HepG2 (cell line): ENCODE results near the gene KRTAP5-2. TPM values are rescaled to one million over a fixed set of nuclear protein-coding genes. Genes with fewer than 3 reads are reported as not detected.

ENCODE experiments used
- ATAC-seq: fragments of 200-7000 bp; cut with Tn5 transposase; 3 replicates; pipeline ENCODE4 v1.9.1; 2020; ENCODE audit warnings: mild to moderate bottlenecking, moderate library complexity
- BruUV-seq: library from RNA; stranded (reverse); fragments of 400-500 nt; replicated peaks from 2 replicates; lab custom pipeline; 2021; lab: Mats Ljungman, UMichigan
- CTCF ChIA-PET: fragments of 300-600 bp; formaldehyde crosslinking; extraction: SDS; loops from one replicate; lab custom pipeline; 2021; ENCODE audit warnings: low total read pairs, inconsistent platforms, low intra/inter-chr PET ratio; lab: Yijun Ruan, JAX
- POLR2A ChIA-PET: fragments of 350-600 bp; sonication (Branson Sonifier 250); formaldehyde crosslinking; loops from one replicate; lab custom pipeline; 2020; ENCODE audit warnings: antibody characterized with exemption, inconsistent platforms; lab: Yijun Ruan, JAX
- DNase-seq: peaks from one replicate; pipeline ENCODE4 v3.0.0-alpha.2; 2015; ENCODE audit warnings: low spot score
- FAIRE-seq: peaks from 3 replicates; lab custom pipeline; 2011; peaks lifted over from hg19 to GRCh38; lab: Jason Lieb, UNC
- H2AFZ ChIP-seq: one replicate; pipeline ENCODE4 v1.6.1; 2011; ENCODE audit warnings: low read length, inconsistent platforms
- H3K27ac ChIP-seq: fragments of 300-600 bp; 3 replicates; pipeline ENCODE4 v1.8.0; 2011; ENCODE audit warnings: mixed run types, mild to moderate bottlenecking, mixed read lengths, low read length, inconsistent platforms; ENCODE audit not compliant: insufficient read depth; ENCODE audit errors: extremely low read length
- H3K27me3 ChIP-seq, 2 experiments: fragments of 200-600 bp in 1 of 2; 2 replicates in 1 of 2; 3 replicates in 1 of 2; pipeline versions ENCODE4 v1.6.0 to v1.8.0; 2011; ENCODE audit warnings: low read length in 2 of 2, mild to moderate bottlenecking in 2 of 2, moderate library complexity in 2 of 2, inconsistent platforms in 1 of 2; ENCODE audit not compliant: insufficient read depth in 2 of 2, control insufficient read depth in 1 of 2
- H3K36me3 ChIP-seq, 2 experiments: fragments of 200-600 bp in 1 of 2; replicated peaks in 1 of 2; 2 replicates in 1 of 2; 3 replicates in 1 of 2; pipeline versions ENCODE4 v1.5.1 to v1.8.0; 2011; ENCODE audit warnings: low read length in 2 of 2, inconsistent platforms in 1 of 2; ENCODE audit not compliant: insufficient read depth in 2 of 2, control insufficient read depth in 1 of 2
- H3K4me1 ChIP-seq: 2 replicates; pipeline ENCODE4 v1.5.1; 2012; ENCODE audit warnings: low read length, inconsistent platforms; ENCODE audit not compliant: insufficient read depth
- H3K4me2 ChIP-seq: 2 replicates; pipeline ENCODE4 v1.6.0; 2011; ENCODE audit warnings: low read depth, low read length, inconsistent platforms
- H3K4me3 ChIP-seq, 3 experiments: fragments of 200-600 bp in 1 of 3; sonication (generic), shearing (Covaris generic) in 1 of 3; replicated peaks in 1 of 3; 2 replicates each; pipeline ENCODE4 v1.5.1; 2011 to 2016; ENCODE audit warnings: low read length in 3 of 3, inconsistent platforms in 2 of 3, low read depth in 2 of 3, mild to moderate bottlenecking in 2 of 3, control low read depth in 1 of 3, mixed read lengths in 1 of 3; ENCODE audit not compliant: insufficient read depth in 1 of 3
- H3K79me2 ChIP-seq: one replicate; pipeline ENCODE4 v1.6.1; 2011; ENCODE audit warnings: low read length, inconsistent platforms; ENCODE audit not compliant: insufficient read depth
- H3K9ac ChIP-seq: 2 replicates; pipeline ENCODE4 v1.6.0; 2011; ENCODE audit warnings: mild to moderate bottlenecking, low read depth, low read length, inconsistent platforms; ENCODE audit not compliant: insufficient read depth
- H3K9me3 ChIP-seq: 2 replicates; pipeline ENCODE4 v1.5.1; 2012; ENCODE audit warnings: mild to moderate bottlenecking, low read length
- H4K20me1 ChIP-seq: 2 replicates; pipeline ENCODE4 v1.6.0; 2011; ENCODE audit warnings: inconsistent platforms, mild to moderate bottlenecking, low read length, moderate library complexity; ENCODE audit not compliant: insufficient read depth
- AGO2 ChIP-seq: fragments of 200-400 bp; formaldehyde crosslinking; optimal IDR thresholded peaks from 2 replicates; pipeline ENCODE3; 2017; ENCODE audit warnings: mild to moderate bottlenecking, low read depth, low read length, moderate library complexity
- CREM ChIP-seq, 2 experiments: sonication (generic) in 1 of 2; formaldehyde crosslinking in 1 of 2; IDR thresholded peaks; 2 replicates each; pipeline versions ENCODE4 v1.4.0 to v1.6.1; 2016 to 2020; ENCODE audit warnings: antibody characterized with exemption in 1 of 2, mild to moderate bottlenecking in 1 of 2, missing genetic modification reagents in 1 of 2
- HNRNPL ChIP-seq: fragments of 200-400 bp; formaldehyde crosslinking; IDR thresholded peaks from 2 replicates; pipeline ENCODE4 v1.6.1; 2017; ENCODE audit warnings: mild to moderate bottlenecking, low read depth, low read length
- IKZF4 ChIP-seq: sonication (generic); formaldehyde crosslinking; IDR thresholded peaks from 2 replicates; pipeline ENCODE4 v1.5.1; 2020; ENCODE audit warnings: borderline replicate concordance, mild to moderate bottlenecking, low read depth, missing genetic modification reagents; ENCODE audit errors: not compliant biosample characterization
- PAWR ChIP-seq: sonication (generic); formaldehyde crosslinking; IDR thresholded peaks from 2 replicates; pipeline ENCODE4 v1.4.0; 2020; ENCODE audit warnings: missing genetic modification reagents, mild to moderate bottlenecking, borderline replicate concordance
- STAG1 ChIP-seq: sonication (generic); formaldehyde crosslinking; IDR thresholded peaks from 2 replicates; pipeline ENCODE4 v1.4.0; 2020; ENCODE audit warnings: missing genetic modification reagents
- ZEB1 ChIP-seq: IDR thresholded peaks from 2 replicates; pipeline ENCODE4 v1.6.1; 2012; ENCODE audit warnings: mild to moderate bottlenecking, low read depth, inconsistent platforms; ENCODE audit not compliant: insufficient replicate concordance
- ZNF557 ChIP-seq: sonication (generic); formaldehyde crosslinking; IDR thresholded peaks from 2 replicates; pipeline ENCODE4 v1.4.0; 2020; ENCODE audit warnings: missing genetic modification reagents
- ZNF564 ChIP-seq: sonication (generic); formaldehyde crosslinking; IDR thresholded peaks from 2 replicates; pipeline ENCODE4 v1.8.1; 2023; ENCODE audit warnings: mild to moderate bottlenecking, missing genetic modification reagents
- WGBS: methylation state at CpG from one replicate; pipeline ENCODE4 v1.1.6; 2017; ENCODE audit warnings: low lambda C conversion rate; 5-methylcytosine and 5-hydroxymethylcytosine counted together
- in situ Hi-C: cut with HindIII; loops from 2 replicates; pipeline ENCODE4 v1.10.0; 2017; ENCODE audit warnings: low pct_unique_long_range_greater_than_20kb; ENCODE audit not compliant: extremely low pct_ligation_motif_present
- intact Hi-C: fragments of 100-400 bp; cut with micrococcal nuclease; formaldehyde crosslinking; loops from one replicate; pipeline ENCODE4 v1.10.0; 2022; ENCODE audit not compliant: unreplicated experiment
- polyA plus RNA-seq, 8 experiments: library from polyadenylated mRNA; depleted of rRNA in 3 of 8; stranded (reverse) in 7 of 8; unstranded in 1 of 8; fragments of >200 nt; fragmentation: Illumina TruSeq in 4 of 8; extraction: Trizol in 4 of 8; gene quantifications; 2 replicates each; pipeline versions ENCODE4 v1.2.1 to v1.2.3, GENCODE V29; 2011 to 2016; ENCODE audit warnings: low read depth in 4 of 8, missing spikeins in 1 of 8, mixed read lengths in 1 of 8; ENCODE audit not compliant: insufficient read depth in 1 of 8
- total RNA-seq, 5 experiments: library from RNA; depleted of rRNA; stranded (reverse); fragments of >200 nt; fragmentation: Illumina TruSeq; extraction: Trizol; gene quantifications; 2 replicates each; pipeline ENCODE4 v1.2.3, GENCODE V29; 2016; ENCODE audit warnings: low read depth in 1 of 5
- TF ChIP-seq, protein P1 (sequence below): sonication (generic); formaldehyde crosslinking; IDR thresholded peaks from 2 replicates; pipeline ENCODE4 v1.5.1; 2020; ENCODE audit warnings: mild to moderate bottlenecking, missing genetic modification reagents, moderate library complexity

KRTAP5-2 gene
- total and polyA plus RNA-seq, 2 of the 13 experiments (the other 11 are each of a cell fraction or from before 2014, with no cell fraction given), result not detected

DNA sequence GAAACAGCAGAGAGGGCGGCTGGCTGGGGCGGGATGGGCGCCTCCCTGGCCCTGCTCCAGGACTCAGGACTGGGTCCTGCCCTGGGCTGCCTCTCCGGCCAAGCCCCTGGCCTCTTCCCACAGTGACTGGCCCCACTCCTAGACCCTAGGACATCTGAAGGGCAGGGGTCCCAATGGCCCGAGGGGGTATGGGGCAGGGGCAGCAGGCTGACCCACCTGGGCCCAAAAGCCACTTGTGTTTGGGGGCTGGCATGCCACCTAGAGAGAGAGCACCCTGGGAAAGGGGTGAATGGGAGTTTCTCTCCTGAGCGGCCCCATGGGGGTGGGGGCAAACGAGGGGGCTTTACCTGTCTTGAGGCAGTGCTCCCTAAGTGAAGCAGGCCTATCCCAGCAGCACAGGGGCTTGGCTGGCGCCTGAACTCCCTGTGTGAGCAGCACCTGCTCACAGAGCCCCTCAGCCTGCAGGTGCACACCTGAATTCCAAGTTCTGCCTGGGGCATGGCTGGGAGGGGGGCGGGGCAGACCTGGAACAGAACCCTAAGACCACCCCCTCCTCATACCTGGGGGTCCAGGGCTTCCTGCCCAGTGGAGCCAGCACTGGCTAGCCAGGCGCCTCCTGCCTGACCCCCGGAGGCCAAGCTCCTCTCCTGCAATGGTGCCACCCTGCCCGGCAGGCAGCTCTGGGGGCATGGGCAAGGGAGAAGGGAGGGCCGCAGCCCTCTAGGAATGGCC, 42.9 kb downstream of the KRTAP5-2 start:
- H3K9ac ChIP-seq, result no peak overlapping the region
- TF ChIP-seq AGO2 (peak; percentile 50), HNRNPL (peak; percentile 90), ZNF557 (CRISPR knock-in tag) (no peak)
- no peaks in the 10 kb centered on the region for H3K9me3 ChIP-seq
- DNase-seq, result no peak
- H4K20me1 ChIP-seq, result peaks cover 2% of the 10 kb centered on the region; the same call in 1 of the 2 replicates
- no peaks in the 10 kb centered on the region for H3K4me1 ChIP-seq
- 47% methylated on average over 4 of the region's 13 CpGs for WGBS
- ChIA-PET CTCF (no interaction called here), POLR2A (no interaction called here)
- no peak overlapping the region for H3K4me2 ChIP-seq
- H3K4me3 ChIP-seq, result no peak overlapping the region
- FAIRE-seq, result no peak
- no peak for ATAC-seq
- H3K79me2 ChIP-seq, result no peaks in the 10 kb centered on the region
- H2AFZ ChIP-seq, result no peak overlapping the region
- in situ Hi-C loops (no loop called here), intact Hi-C loops (loop anchor here (2.0 kb wide), 1 partner anchor 20 kb away; no protein-coding TSS in a partner anchor)
- no peaks in the 10 kb centered on the region; a peak in 1 of 5 replicates for H3K27me3 ChIP-seq
- H3K27ac ChIP-seq, result no peak overlapping the region
- H3K36me3 ChIP-seq, result no peaks in the 10 kb centered on the region
- no TSS peak for BruUV-seq

DNA sequence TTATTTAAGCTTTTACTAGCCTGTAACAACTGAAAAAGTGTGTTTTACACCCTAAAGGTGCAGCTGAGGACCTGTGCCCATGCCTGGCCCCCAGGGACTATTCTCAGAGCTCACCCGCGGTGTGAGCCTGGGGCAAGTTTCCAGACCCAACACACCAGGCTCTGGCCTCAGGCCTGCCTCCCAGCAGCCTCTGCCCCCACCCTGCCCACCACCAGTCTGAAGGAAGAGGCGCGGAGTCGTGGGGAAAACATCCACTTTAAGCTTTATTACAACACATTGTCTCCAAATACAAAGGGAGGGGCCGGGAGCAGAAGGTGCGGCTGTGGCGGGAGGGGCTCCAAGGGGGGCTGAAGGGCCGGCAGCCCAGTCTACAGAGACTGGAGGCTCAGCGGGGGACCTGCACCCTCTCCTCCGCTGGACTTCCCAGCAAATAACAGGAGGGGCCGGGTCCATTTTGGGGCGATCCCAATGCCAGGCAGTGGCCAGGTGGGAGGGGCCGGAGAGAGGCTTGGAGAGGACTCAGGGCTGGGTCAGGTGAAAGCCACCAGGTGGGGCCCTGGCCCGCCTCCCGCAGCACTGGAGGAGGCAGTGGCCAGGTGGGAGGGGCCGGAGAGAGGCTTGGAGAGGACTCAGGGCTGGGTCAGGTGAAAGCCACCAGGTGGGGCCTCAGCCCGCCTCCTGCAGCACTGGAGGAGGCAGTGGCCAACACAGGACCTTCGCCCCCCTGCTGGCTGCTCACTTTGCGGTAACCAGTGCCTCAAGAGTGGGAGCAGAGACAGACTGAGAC, 44.1 kb downstream of the KRTAP5-2 start:
- 24% methylated on average over 13 of the region's 20 CpGs for WGBS
- H3K9me3 ChIP-seq, result no peaks in the 10 kb centered on the region
- FAIRE-seq (no peak), ATAC-seq (peak; percentile 70), DNase-seq (no peak)
- ChIA-PET CTCF (no interaction called here), POLR2A (interaction anchor here (1.0 kb wide), 1 partner anchor 12 kb away, joined by 3 read pairs; no protein-coding TSS in a partner anchor)
- in situ Hi-C loops, result no loop called here
- H3K27ac ChIP-seq, result no peak overlapping the region
- peaks cover 2 to 4% of the 10 kb centered on the region in 2 experiments; a peak in 4 of 5 replicates for H3K27me3 ChIP-seq
- BruUV-seq, result no TSS peak
- H3K4me3 ChIP-seq, result no peak overlapping the region
- H4K20me1 ChIP-seq, result no peaks in the 10 kb centered on the region
- no peaks in the 10 kb centered on the region for H3K36me3 ChIP-seq
- peaks cover 6% of the 10 kb centered on the region; the same call in 1 of the 2 replicates for H3K4me1 ChIP-seq
- H2AFZ ChIP-seq, result no peak overlapping the region
- intact Hi-C loops, result loop anchor here (2.0 kb wide), 1 partner anchor 21 kb away; no protein-coding TSS in a partner anchor
- no peak overlapping the region for H3K9ac ChIP-seq
- H3K79me2 ChIP-seq, result no peaks in the 10 kb centered on the region
- H3K4me2 ChIP-seq, result no peak overlapping the region
- peak; percentile 46 for TF ChIP-seq STAG1
- TF ChIP-seq IKZF4 (CRISPR knock-in tag), result no peak
- TF ChIP-seq ZNF564 (CRISPR knock-in tag), result no peak
- TF ChIP-seq ZEB1, result peak; percentile 29
- TF ChIP-seq AGO2, result peak; percentile 35
- no peak for TF ChIP-seq PAWR
- TF ChIP-seq, protein P1, sequence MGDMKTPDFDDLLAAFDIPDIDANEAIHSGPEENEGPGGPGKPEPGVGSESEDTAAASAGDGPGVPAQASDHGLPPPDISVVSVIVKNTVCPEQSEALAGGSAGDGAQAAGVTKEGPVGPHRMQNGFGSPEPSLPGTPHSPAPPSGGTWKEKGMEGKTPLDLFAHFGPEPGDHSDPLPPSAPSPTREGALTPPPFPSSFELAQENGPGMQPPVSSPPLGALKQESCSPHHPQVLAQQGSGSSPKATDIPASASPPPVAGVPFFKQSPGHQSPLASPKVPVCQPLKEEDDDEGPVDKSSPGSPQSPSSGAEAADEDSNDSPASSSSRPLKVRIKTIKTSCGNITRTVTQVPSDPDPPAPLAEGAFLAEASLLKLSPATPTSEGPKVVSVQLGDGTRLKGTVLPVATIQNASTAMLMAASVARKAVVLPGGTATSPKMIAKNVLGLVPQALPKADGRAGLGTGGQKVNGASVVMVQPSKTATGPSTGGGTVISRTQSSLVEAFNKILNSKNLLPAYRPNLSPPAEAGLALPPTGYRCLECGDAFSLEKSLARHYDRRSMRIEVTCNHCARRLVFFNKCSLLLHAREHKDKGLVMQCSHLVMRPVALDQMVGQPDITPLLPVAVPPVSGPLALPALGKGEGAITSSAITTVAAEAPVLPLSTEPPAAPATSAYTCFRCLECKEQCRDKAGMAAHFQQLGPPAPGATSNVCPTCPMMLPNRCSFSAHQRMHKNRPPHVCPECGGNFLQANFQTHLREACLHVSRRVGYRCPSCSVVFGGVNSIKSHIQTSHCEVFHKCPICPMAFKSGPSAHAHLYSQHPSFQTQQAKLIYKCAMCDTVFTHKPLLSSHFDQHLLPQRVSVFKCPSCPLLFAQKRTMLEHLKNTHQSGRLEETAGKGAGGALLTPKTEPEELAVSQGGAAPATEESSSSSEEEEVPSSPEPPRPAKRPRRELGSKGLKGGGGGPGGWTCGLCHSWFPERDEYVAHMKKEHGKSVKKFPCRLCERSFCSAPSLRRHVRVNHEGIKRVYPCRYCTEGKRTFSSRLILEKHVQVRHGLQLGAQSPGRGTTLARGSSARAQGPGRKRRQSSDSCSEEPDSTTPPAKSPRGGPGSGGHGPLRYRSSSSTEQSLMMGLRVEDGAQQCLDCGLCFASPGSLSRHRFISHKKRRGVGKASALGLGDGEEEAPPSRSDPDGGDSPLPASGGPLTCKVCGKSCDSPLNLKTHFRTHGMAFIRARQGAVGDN, result peak; percentile 17; the same call in 1 of the 2 replicates
- TF ChIP-seq CREM (IDR thresholded peaks at IDR 0.05), result no peak
- no peak for TF ChIP-seq CREM (CRISPR knock-in tag; IDR thresholded peaks at IDR 0.05)
